DND-41 (cell line): ENCODE data around the gene RMND1.
"Not testable (repeated sequence)": the region's sequence is repeated elsewhere in the genome, so short reads cannot be mapped to it uniquely, and the experiment has no call there.

Source experiments
- ATAC-seq: fragments of 200-7000 bp; cut with Tn5 transposase; 3 replicates; pipeline ENCODE4 v1.9.1; 2021; ENCODE audit warnings: low read depth; ENCODE audit not compliant: insufficient read depth
- DNase-seq: peaks from one replicate; pipeline ENCODE4 v3.0.0-alpha.2; 2020
- H2AFZ ChIP-seq: 2 replicates; pipeline ENCODE4 v1.6.0; 2012; ENCODE audit warnings: low read depth, low read length
- H3K27ac ChIP-seq: 2 replicates; pipeline ENCODE4 v1.5.1; 2012; ENCODE audit warnings: low read length, inconsistent platforms
- H3K27me3 ChIP-seq: fragments of 200-600 bp; sonication (generic); 2 replicates; pipeline ENCODE4 v1.6.0; 2012; ENCODE audit warnings: low read length, mild to moderate bottlenecking, inconsistent platforms; ENCODE audit not compliant: insufficient read depth, poor library complexity
- H3K36me3 ChIP-seq: 2 replicates; pipeline ENCODE4 v1.5.1; 2012; ENCODE audit warnings: low read length, inconsistent platforms; ENCODE audit not compliant: insufficient read depth
- H3K4me1 ChIP-seq: 2 replicates; pipeline ENCODE4 v1.5.1; 2012; ENCODE audit warnings: mild to moderate bottlenecking, low read length; ENCODE audit not compliant: insufficient read depth
- H3K4me2 ChIP-seq: 2 replicates; pipeline ENCODE4 v1.6.0; 2012; ENCODE audit warnings: mild to moderate bottlenecking, moderate library complexity, low read length, inconsistent platforms; ENCODE audit not compliant: insufficient read depth
- H3K4me3 ChIP-seq, 2 experiments: fragments of 200-600 bp in 1 of 2; shearing (Covaris generic) in 1 of 2; 2 replicates each; pipeline ENCODE4 v1.5.1; 2012 to 2016; ENCODE audit warnings: inconsistent platforms in 2 of 2, low read length in 2 of 2, mild to moderate bottlenecking in 2 of 2, low read depth in 1 of 2, moderate library complexity in 1 of 2
- H3K79me2 ChIP-seq: 2 replicates; pipeline ENCODE4 v1.6.0; 2012; ENCODE audit warnings: low read length, inconsistent platforms; ENCODE audit not compliant: insufficient read depth
- H3K9ac ChIP-seq: 2 replicates; pipeline ENCODE4 v1.6.0; 2012; ENCODE audit warnings: low read depth, mild to moderate bottlenecking, inconsistent platforms, low read length, moderate library complexity
- H3K9me3 ChIP-seq: 2 replicates; pipeline ENCODE4 v1.5.1; 2012; ENCODE audit warnings: low read length, moderate library complexity, mild to moderate bottlenecking, inconsistent platforms; ENCODE audit not compliant: insufficient read depth, severe bottlenecking
- H4K20me1 ChIP-seq: 2 replicates; pipeline ENCODE4 v1.6.0; 2012; ENCODE audit warnings: low read length; ENCODE audit not compliant: insufficient read depth
- CTCF ChIP-seq: IDR thresholded peaks from 2 replicates; pipeline ENCODE4 v1.5.1; 2012; ENCODE audit warnings: borderline replicate concordance, low read length, moderate library complexity, mild to moderate bottlenecking; ENCODE audit not compliant: poor library complexity, severe bottlenecking; ENCODE audit errors: extremely low read depth
- EZH2 ChIP-seq: IDR thresholded peaks from 3 replicates; pipeline ENCODE4 v1.6.1; 2012; ENCODE audit warnings: borderline replicate concordance, low read depth, mild to moderate bottlenecking, moderate library complexity, low read length, inconsistent platforms; ENCODE audit not compliant: severe bottlenecking

RMND1 gene

GRCh38 chr6:151464702-151465101 lies 12.8 kb upstream of the RMND1 start:
- no peaks in the 10 kb centered on the region for H3K9me3 ChIP-seq
- no peak overlapping the region for H3K4me3 ChIP-seq
- no peak overlapping the region for H2AFZ ChIP-seq
- TF ChIP-seq CTCF (no peak), EZH2 (no peak)
- 0 out of 2 replicates have a peak, but pooled peaks cover 5% of the 10 kb centered on the region for H3K79me2 ChIP-seq
- no peaks in the 10 kb centered on the region for H3K4me1 ChIP-seq
- no peak overlapping the region for H3K9ac ChIP-seq
- H4K20me1 ChIP-seq: no peaks in the 10 kb centered on the region
- H3K36me3 ChIP-seq: peaks cover 57% of the 10 kb centered on the region
- no peaks in the 10 kb centered on the region for H3K27me3 ChIP-seq
- no peak for ATAC-seq
- no peak overlapping the region for H3K4me2 ChIP-seq
- no peak for DNase-seq
- H3K27ac ChIP-seq: no peak overlapping the region

- Histone ChIP-seq H3K27ac (no peak overlapping the region), H3K36me3 (peaks cover 69% of the 10 kb centered on the region), H3K4me1 (no peaks in the 10 kb centered on the region), H3K9me3 (no peaks in the 10 kb centered on the region), H3K27me3 (no peaks in the 10 kb centered on the region), H3K4me3 (no peak overlapping the region), H4K20me1 (no peaks in the 10 kb centered on the region), H3K9ac (no peak overlapping the region), H3K4me2 (no peak overlapping the region), H3K79me2 (peaks cover 16% of the 10 kb centered on the region), H2AFZ (no peak overlapping the region)
- TF ChIP-seq EZH2 (no peak), CTCF (no peak)
- ATAC-seq (no peak), DNase-seq (no peak)
Measured at GRCh38 chr6:151461673-151462072, 9.7 kb upstream of the RMND1 start.

GRCh38 chr6:151455751-151456398 lies 3.9 kb upstream of the RMND1 start:
- not testable (repeated sequence) for H3K9me3 ChIP-seq, DNase-seq, H3K4me3 ChIP-seq, H3K9ac ChIP-seq, H4K20me1 ChIP-seq, ATAC-seq, H3K4me2 ChIP-seq, H2AFZ ChIP-seq, H3K27ac ChIP-seq, H3K27me3 ChIP-seq
- Histone ChIP-seq H3K36me3 (peaks cover 37% of the 10 kb centered on the region), H3K4me1 (peaks cover 23% of the 10 kb centered on the region), H3K79me2 (peaks cover 50% of the 10 kb centered on the region)

GRCh38 chr6:151452750-151453427 lies 963 bp upstream of the RMND1 start:
- H3K9ac ChIP-seq: peak overlapping the region; percentile 81
- peak; percentile 17 for DNase-seq
- H3K79me2 ChIP-seq: peaks cover 70% of the 10 kb centered on the region
- H3K27me3 ChIP-seq: no peaks in the 10 kb centered on the region
- peak overlapping the region; percentile 90 for H3K4me2 ChIP-seq
- peak overlapping the region; percentile 82 for H2AFZ ChIP-seq
- H4K20me1 ChIP-seq: no peaks in the 10 kb centered on the region
- H3K4me1 ChIP-seq: peaks cover 31% of the 10 kb centered on the region
- peak overlapping the region; percentile 92 to 97 for H3K4me3 ChIP-seq
- H3K36me3 ChIP-seq: peaks cover 8% of the 10 kb centered on the region
- ATAC-seq: no peak
- TF ChIP-seq EZH2: no peak
- no peak for TF ChIP-seq CTCF
- peak overlapping the region; percentile 85 for H3K27ac ChIP-seq
- no peaks in the 10 kb centered on the region for H3K9me3 ChIP-seq
